IMR-90 (cell line): ENCODE measurements around the gene SLC25A6.

ENCODE experiments used
- CEBPB ChIP-seq: IDR thresholded peaks from 2 replicates; pipeline ENCODE4 v1.6.1; 2012; ENCODE audit warnings: low read depth, low read length, improper control_type of control experiment
- FOS ChIP-seq: fragments of 150-350 bp; IDR thresholded peaks from 2 replicates; pipeline ENCODE4 v1.6.1; 2016; ENCODE audit warnings: low read depth, low read length
- MAFK ChIP-seq: IDR thresholded peaks from 2 replicates; pipeline ENCODE4 v1.6.1; 2012; ENCODE audit warnings: low read depth, low read length, improper control_type of control experiment
- POLR2A ChIP-seq: IDR thresholded peaks from 2 replicates; pipeline ENCODE4 v1.6.1; 2012; ENCODE audit warnings: mild to moderate bottlenecking, low read depth, low read length
- RAD21 ChIP-seq: IDR thresholded peaks from 2 replicates; pipeline ENCODE4 v1.6.1; 2012; ENCODE audit warnings: low read length, improper control_type of control experiment
- SMC3 ChIP-seq: fragments of 150-350 bp; IDR thresholded peaks from 2 replicates; pipeline ENCODE4 v1.6.1; 2016; ENCODE audit warnings: low read depth, mild to moderate bottlenecking, antibody characterized with exemption, low read length, moderate library complexity
- TF ChIP-seq, protein P1 (sequence below): conservative IDR thresholded peaks from 2 replicates; pipeline ENCODE4 v1.5.1; 2012; ENCODE audit warnings: mild to moderate bottlenecking, low read depth, low read length, improper control_type of control experiment

DNA sequence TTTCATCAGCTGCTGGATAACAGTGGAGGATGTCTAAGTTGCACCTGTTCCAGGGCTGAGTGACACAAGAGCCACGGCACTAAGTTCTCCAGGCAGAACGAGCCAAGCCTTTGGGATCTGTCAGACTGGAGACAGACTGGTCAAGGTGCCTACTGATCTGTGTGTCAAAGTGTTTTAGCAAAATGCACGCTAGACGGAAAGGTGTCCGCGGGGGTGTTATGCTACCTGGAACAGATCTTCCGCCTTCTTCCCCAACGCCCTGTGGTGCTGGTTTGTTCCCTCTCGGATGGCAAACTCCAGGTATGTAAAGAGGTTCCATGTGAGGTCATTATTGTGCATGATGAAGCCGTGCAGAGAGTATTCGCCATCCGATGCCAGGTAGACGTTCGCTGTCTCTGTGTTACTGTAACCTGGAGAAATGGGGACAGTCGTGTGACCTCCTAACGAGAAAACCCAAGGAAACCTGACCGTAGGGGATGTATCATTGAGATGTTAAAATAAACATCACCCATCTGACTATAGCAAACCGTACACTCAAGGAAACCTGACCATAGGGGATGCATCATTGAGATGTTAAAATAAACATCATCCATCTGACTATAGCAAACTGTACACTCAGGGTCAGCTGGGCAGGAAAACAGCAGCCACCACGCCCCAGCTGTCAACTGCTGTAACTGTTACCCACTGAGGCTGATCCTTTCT, 29.7 kb upstream of the SLC25A6 start:
- TF ChIP-seq, protein P1, sequence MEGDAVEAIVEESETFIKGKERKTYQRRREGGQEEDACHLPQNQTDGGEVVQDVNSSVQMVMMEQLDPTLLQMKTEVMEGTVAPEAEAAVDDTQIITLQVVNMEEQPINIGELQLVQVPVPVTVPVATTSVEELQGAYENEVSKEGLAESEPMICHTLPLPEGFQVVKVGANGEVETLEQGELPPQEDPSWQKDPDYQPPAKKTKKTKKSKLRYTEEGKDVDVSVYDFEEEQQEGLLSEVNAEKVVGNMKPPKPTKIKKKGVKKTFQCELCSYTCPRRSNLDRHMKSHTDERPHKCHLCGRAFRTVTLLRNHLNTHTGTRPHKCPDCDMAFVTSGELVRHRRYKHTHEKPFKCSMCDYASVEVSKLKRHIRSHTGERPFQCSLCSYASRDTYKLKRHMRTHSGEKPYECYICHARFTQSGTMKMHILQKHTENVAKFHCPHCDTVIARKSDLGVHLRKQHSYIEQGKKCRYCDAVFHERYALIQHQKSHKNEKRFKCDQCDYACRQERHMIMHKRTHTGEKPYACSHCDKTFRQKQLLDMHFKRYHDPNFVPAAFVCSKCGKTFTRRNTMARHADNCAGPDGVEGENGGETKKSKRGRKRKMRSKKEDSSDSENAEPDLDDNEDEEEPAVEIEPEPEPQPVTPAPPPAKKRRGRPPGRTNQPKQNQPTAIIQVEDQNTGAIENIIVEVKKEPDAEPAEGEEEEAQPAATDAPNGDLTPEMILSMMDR, result no peak
- no peak for TF ChIP-seq RAD21
- no peak for TF ChIP-seq FOS
- no peak for TF ChIP-seq MAFK
- TF ChIP-seq SMC3, result no peak
- TF ChIP-seq CEBPB, result no peak
- no peak for TF ChIP-seq POLR2A
